Activated T-cell treated with anti-CD3 and anti-CD28 coated beads, Interleukin-2, amount 50 U/mL, for 1 hour (primary cell): ENCODE data around the gene PLK2.

ENCODE experiments used
- DNase-seq: peaks from one replicate; pipeline ENCODE4 v3.0.0-alpha.2; 2020

PLK2 gene

DNA sequence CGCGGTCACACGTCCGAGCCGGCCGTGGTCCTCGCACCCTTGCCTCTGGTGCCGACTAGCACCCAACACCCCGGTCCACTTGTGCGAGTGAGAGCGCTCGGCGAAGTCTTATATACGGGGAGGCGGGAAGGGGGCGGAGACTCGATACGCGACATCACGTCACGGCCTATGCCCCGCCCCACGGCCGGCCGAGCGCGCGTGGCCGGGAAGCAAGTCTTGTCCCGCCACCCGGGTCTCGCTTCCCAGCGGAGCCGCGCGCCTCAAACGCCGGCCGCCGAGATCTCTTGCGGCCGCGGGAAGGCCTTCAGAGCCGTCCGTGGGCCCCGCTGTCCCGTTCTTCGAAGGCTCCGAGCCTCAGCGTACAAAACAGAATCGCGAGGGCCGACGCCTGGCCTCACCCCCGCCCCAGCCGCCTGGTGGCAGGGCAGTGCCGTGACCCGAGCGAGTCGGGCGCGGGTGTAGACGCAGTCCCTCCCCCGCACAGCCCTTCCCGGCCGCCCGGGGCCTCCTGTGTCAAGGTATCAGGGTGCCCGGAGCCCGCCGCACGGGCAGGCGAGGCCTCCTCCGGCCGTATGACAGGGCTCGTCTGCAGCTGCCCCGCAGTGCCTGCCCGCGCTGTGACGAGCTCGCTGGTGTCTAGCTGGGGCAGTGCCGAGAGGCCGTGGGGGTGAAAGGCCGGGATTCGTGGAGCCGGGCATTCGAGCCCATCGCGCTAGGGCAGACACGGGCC, at the start of gene PLK2:
PLK2 (minus strand) TSS at position 85 of the 730 bp plus-strand sequence. CDS start 127 bp downstream, outside the sequence.
- DNase-seq, result peak; percentile 97

DNA sequence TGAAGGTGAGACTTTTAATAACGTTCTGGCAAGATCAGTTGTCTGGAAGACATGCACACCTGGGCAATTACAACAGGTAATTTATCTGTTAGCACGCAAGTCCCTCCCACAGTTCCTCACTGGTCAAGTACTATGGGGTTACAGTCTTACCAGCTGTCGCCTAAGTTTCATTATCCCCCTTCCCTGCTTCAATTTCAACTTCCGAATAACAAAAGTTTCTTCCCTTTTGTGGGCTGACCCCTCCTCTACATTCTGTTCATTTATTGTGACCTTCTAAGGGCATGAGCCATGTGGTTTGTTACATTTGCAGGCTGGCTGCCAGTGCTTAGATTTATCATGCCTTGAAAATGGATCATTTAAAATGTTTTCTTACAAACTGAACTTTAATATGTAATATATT, 47.8 kb upstream of the PLK2 start:
- no peak for DNase-seq

DNA sequence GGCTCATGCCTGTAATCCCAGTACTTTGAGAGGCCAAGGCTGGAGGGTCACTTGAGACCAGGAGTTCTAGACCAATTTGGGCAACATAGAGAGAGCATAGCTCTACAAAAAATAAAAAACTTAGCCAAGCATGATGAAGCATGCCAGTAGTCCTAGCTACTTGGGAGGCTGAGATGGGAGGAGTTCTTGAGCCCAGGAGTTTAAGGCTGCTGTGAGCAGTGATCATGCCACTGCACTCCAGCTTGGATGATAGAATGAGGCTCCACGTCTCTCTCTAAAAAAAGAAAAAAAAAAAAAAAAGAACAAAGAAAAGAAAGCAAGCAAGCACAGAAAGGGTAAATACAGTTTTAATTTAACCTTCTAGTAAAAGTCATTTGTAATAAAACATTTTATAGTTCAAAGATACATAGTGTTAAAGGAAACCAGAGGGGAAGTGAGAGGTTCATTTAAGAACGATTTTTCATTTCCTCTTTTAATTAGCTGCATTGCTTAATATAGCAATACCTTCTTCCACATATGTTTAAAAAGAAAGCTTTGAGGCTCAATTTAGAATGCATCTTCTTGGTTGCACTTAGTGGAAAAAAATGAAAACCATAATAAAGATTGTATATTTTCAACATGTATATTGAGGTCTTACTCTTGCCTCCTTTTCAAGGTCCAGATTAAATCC, 46.2 kb upstream of the PLK2 start:
- DNase-seq, result no peak

DNA sequence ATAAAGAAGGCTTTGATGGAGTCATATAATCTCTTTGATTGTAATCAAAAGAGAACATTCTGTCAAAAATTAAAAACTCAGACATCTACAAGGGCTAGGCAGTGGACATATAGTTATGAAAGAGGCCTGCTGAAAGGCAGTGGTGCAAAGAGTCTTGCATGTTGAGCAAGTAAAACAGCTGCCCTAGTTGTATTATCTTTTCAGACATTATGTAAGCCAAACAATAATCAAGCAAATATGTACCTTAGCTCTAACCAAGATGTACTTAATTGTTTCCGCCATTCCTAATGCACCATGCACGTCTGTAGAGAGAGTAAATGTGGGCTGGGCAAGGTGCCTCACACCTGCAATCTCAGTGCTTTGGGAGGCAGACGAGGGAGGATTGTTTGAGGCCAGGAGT, 45.6 kb upstream of the PLK2 start:
- no peak for DNase-seq

DNA sequence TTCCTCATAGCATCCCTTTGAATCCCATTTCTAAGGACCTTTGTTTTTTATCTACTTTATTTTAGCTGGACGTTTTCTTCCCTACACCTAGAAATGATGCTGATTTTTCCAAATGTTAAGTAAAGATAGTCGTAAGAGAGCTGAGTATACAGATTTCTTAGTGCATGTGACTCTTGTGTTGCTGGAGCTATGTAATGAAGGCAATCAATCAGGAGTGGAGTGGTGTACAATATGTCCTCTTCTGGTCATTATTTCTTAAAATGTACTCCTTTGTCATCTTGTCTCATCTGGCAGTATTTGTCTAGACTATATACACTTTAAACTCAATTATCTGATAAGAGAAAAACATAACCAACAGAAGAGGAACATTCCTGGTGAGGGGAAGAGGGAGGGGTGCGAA, 44.9 kb upstream of the PLK2 start:
- DNase-seq, result no peak

DNA sequence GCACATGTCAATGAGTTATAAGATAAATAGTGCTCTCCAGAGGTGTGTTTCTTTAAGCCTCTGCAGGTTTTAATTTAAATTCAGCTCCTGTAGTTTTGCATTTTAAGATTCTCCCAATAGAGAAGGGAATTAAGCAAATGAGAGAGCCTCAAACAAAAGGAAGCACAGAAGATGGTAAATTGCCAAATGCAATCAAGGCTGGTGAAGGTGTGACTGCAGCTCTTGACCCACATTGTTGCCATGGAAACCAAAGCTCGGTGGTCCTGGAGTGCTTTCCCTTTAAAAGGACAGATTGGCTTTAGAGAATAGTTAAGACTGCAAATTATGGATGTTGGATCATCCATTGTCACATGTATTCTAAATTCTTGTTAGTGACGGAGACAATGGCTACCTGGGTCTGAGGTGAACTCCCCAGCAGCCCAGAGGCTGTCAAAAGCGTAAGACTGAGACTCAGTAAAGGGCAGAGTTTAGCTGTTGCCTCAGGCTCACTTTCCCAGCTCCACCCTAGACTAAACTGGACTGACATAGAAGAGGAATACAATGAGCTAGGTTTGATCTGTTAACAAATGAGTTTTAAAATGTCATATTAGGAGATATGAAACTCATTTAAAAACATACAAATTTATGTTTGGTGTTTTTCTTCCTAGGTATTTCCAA, 43.6 kb upstream of the PLK2 start:
- no peak for DNase-seq

DNA sequence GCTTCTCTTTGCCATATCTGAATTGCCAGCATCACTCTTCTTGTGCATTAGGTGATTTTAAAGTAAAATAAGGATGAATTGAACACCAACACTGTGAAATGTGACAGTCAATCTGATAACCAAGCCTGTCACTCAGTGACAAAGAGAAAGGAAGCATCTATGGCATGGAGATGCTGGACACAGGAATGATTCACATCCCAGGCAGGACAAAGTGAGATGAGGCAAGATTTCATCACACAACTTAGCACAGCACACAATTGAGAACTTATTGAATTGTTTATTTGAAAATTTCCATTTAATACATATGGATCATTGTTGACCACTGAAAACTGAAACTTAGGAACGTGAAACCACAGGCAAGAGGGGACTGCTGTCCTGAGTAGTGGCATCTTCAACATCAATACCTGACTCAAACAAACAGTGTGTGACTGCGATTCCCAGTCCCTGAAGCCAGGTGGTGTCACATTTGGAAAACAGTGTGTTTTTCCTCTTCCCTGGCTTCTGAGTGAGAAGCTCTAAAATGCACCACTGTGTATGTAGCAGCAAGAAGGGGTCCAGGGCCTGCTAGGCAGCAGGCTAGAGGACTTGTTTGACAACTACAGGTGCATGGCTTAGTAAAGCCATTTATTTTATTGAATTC, 42.0 kb upstream of the PLK2 start:
- DNase-seq, result no peak

DNA sequence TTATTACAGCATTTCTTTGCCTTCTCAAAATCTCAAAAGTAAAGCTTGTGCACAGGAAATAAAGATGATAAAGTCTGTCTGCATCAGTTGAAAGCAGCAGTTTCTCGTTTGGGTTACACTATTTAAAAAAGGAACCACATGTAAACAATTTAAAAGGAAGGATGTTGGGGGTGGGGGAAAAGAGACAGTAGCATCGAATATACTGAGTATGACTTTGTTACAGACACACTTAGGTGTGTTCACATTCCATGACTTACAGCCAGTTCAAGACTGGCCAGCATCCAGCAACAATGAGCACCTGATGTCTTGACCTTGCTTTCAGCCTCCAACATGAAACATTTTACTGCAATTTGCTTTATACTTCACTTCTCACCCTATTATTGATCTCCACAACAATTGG, 40.1 kb upstream of the PLK2 start:
- no peak for DNase-seq

DNA sequence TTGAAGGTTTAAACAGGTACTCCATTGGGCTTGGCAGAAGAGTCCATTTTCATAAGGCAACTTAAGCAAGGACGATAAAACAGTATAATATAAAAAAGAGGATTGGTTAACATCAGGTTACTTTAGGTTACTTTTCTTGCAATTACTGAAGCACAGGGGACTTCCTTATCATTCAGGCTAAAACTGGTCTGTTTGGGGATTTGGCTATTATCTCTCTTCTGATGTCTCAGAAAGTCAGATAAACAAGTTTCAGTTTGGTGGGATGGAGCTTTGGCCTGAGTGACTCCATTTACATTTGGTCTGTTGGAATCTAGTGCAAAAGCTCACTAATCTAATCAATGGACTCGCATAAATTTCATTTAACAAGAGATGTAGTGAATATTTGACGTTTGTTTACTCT, 39.3 kb upstream of the PLK2 start:
- no peak for DNase-seq

DNA sequence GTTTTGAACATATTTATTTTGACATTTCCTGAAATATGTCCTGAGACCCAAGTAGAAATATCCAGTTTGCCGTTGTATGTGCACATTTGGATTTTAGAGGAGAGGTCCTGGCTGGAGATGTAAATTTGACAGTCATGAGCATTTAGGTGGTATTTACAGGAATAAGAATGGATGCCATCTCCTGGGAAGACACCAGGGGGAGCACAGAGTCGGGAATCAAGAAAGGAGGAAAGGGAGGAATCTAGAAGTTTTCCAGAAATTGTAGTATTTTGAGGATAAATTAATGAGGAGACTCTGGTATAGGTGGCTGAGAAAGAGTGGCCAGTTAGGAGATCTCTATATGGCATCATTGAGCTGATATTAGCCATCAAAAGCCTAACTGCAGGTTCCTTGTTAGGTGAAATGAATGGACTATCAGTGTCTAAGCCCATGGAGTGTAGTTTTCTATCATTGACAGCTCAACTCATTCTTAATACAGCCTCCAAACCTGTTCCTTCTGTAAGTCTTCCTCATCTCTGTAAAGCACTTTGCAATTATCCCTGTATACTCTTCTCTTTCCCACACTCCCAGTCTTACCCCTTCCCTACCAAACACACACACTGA, 38.6 kb upstream of the PLK2 start:
- DNase-seq, result no peak

DNA sequence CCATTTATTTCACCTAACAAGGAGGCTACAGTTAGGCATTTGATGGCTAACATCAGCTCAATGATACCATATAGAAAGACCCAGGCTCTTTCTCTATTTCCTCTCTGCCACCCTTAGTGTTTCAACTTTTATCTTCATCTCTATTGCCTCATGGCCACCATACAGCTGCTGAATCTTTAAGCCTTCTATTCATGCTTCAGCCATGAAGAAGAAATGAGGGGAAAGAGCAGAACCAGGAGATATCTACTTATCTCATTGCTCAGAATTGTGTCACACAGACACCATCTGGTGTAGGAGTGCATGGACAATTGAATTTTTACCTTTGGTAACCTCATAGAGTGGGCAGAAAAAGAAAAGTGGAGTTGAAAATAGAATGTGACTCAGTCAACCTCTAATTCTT, 38.0 kb upstream of the PLK2 start:
- DNase-seq, result no peak

DNA sequence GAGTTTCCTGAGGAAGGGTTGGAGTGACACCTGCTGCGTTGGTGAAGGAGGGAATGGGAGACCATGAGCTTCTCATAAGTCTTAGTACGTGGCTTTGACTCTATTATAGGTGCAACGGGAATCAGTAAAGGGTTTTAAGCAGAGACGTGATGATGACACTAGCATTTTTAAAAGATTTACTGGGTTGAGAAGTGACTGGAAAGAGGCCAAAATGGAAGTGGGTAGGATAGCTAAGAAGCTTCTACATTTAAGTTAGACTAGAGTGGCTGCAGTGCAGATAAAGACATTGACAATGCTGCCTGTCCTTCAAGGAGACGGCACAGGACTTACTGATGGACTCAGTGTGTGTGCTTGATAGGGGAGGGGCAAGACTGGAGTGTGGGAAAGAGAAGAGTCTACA, 37.5 kb upstream of the PLK2 start:
- no peak for DNase-seq

DNA sequence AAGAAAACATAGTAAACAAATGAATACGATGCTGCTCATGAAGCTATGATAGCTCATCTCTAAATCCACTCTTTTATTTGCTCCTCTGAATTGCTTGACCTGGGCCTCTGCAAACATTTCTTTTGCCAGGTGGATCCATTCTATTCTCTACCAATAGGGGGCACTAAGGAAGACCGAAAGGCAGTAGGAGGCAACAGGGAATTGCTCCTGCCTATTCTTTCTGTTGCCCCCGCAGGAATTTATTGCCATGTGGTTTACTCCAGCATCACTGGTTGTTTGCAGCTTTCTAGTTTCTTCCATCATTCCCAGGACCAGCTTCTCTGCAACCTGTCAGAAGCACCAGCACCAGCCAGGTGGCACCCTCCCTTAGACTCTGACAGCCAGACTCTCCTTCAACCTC, 36.6 kb upstream of the PLK2 start:
- no peak for DNase-seq

DNA sequence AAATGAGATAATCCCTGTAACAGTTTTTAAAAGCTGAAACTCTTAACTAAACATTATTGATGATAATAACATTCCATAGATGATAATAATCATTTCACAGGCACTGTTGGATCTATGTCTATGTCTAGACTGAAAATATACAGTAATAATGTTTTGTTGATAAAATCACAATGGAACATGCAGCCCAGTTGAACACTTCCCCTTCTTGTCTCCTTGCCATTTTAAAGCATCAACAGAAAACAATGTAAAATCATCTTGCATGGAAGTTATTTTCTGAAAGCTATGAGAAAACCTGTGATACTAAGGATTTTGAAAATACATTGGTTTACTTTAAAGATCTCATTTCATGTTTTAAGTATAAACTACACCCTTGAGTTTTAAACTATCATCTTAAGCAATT, 33.3 kb upstream of the PLK2 start:
- no peak for DNase-seq

DNA sequence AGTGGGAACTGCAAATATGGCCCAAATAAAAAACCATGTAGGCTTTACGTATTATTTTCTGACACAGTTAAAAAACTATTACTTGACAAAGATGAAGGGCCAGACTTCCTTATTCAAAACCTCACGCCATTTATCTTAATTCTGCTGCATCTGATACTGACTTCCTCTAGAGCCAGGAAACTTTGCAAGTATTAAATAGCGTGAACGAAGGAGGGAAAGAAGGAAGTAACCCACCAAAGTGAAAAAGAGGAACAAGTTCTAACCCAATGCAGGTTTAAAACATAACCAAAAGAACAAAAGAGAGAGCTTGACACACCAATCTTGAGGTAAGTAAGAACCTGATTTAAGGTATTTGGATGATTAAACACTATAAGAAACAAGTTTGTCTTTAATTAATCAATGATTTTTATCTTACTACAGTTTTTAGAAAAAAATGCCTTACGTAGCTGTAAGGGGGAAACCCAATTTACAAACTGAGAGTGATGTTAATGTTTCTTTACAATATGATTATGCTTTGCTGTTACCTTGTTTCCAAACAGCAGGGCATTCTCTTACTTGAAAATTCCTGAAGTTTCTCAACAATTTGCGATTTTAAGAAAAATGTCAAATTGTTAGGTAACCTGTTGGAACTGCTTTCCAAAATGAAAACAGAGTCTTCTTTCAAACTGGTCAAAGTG, 31.5 kb upstream of the PLK2 start, which contains the start of gene GAPT:
GAPT (plus strand) TSS at position 220 of the 677 bp plus-strand sequence. CDS start 3,102 bp downstream, outside the sequence.
- no peak for DNase-seq

DNA sequence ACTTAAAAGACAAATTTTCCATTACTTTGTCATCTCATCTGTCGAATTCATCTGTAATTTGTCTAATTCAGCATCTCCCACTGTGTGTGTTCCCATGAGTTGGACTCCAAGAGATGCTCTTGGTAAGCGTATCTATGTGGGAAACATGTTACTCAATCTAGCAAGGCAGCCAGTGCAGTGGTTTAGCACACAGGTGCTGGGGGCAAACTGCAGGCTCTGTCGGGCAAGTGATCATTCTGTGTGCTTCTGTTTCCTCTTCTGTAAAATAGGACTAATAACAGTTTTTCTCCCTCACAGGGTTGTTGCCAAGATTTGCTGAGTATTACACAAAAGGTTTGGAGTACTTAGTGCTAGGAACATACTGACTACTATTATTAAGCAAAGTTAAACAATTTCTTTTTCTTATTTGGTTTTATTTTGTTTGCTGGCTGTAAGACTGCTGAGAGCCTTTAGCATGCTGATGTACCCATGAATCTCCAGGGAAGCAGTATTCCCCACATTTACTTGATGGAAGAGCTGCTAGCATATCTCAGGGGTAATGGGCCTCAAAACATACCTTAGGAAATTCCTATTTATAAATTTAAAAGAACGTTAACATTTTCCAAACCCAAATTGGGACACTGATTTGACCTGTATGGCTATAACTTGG, 30.6 kb upstream of the PLK2 start:
- no peak for DNase-seq

DNA sequence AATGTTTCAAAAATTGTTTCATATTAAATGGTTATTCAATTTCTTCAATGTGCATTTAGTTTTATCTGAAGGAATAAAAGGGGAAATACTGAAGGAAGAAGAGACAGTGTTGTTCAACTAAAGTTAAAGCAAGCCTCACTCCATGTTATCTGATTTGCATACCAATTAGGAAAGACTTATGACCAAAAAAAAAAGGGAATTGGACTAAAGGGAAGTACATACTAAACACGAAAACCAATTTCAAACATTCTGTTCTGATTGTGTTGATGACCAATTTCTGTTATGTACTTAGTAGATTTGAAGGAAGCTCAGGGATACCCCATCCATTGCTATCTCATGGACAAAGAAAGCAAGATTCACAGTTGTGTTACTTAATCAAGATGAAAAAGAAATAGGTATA, 26.4 kb upstream of the PLK2 start:
- no peak for DNase-seq

DNA sequence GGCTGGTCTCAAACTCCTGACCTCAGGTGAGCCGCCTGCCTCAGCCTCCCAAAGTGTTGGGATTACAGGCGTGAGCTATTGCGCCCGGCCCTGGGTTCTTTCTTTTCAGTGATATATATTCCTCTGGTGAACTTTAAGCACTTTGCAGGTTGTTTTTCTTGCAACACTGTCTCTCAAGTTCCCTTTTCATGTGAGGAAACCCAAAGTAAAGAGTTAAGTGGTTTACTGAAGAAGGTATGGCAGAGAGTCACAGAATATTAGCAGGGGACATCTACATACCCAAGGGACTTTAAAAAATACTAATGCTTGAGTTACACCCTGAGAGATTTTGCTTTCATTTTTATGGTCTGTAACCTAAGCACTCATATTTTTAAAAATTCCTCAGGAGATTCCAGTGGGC, 24.6 kb upstream of the PLK2 start:
- DNase-seq, result no peak

DNA sequence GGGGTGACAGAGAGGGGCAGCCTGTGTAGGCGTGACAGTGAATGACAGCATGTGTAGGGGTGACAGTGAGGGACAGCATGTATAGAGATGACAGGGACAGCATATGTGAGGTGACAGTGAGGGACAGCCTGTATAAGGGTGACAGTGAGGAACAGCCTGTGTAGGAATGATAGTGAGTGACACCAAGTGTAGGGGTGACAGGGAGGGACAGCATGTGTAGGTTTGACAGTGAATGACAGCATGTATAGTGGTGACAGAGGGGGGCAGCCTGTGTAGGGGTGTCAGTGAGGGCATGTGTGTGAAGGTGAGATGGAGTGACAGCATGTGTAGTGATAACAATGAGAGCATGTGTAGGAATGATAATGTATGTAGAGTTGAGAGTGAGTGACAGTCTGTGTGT, 22.6 kb upstream of the PLK2 start:
- DNase-seq, result no peak

DNA sequence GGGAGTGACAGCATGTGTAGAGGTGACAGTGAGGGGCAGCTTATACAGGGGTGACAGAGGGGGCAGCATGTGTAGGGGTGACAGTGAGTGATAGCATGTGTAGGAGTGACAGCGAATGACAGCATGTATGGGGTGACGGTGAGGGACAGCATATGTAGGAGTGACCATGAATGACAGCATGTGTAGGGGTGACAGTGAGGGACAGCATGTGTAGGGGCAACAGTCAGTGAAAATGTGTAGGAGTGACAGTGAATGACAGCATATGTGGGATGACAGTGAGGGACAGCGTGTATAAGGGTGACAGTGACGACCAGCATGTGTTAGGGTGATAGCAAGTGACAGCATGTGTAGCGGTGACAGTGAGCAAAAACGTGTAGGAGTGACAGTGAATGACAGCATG, 21.9 kb upstream of the PLK2 start:
- no peak for DNase-seq

DNA sequence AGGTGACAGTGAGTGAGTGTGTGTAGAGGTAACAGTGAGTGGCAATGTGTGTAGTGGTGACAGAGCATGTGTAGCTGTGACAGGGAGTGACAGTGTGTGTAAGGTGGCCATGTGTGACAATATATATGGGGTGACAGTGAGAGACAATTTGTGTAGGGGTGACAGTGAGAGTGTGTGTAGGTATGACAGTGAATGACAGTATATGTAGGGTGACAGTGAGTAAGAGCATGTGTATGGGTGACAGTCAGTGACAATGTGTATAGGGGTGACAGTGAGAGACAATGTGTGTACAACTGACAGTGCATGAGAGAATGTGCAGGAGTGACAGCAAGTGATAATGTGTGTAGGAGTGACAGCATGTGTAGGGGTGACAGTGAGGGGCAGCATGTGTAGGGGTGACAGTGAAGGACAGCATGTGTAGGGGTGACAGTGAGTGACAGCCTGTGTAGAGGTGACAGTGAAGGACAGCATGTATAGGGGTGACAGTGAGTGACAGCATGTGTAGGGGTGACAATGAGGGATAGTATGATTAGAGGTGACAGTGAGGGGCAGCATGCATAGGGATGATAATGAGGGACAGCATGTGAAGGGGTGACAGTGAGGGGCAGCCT, 21.3 kb upstream of the PLK2 start:
- no peak for DNase-seq
